ENCODE results near the gene PTPRK.

GRCh38 chr6:128463942-128464341, 56.5 kb downstream of the PTPRK start:
- no peak for TF ChIP-seq CTCF (IDR thresholded peaks at IDR 0.05 in 4 of 5, conservative IDR thresholded peaks at IDR 0.05 in 1 of 5)
- no peak for TF ChIP-seq POLR2A (IDR thresholded peaks at IDR 0.05)
